B cell (primary cell): ENCODE results near the gene IRF2BP1. TPM values are rescaled to one million over a fixed set of nuclear protein-coding genes. Genes with fewer than 3 reads are reported as not detected.
"Not testable (repeated sequence)": the region's sequence is repeated elsewhere in the genome, so short reads cannot be mapped to it uniquely, and the experiment has no call there.

Experiments used
- ATAC-seq: fragments of 200-7000 bp; cut with Tn5 transposase; one replicate; pipeline ENCODE4 v1.10.0; 2021; ENCODE audit warnings: low read depth, mild to moderate bottlenecking, moderate number of reproducible peaks, moderate library complexity
- CTCF ChIA-PET: fragments of 350-600 bp; sonication (Branson Sonifier 250); formaldehyde crosslinking; loops from one replicate; lab custom pipeline; 2021; ENCODE audit warnings: antibody characterized with exemption, inconsistent platforms; lab: Charles Lee
- POLR2A ChIA-PET: fragments of 350-600 bp; sonication (Branson Sonifier 250); formaldehyde crosslinking; loops from one replicate; lab custom pipeline; 2021; ENCODE audit warnings: antibody characterized with exemption; lab: Charles Lee
- DNase-seq: peaks from one replicate; pipeline ENCODE4 v3.0.0; 2013
- H2AFZ ChIP-seq: 2 replicates; pipeline ENCODE4 v1.6.1; 2012; ENCODE audit warnings: mild to moderate bottlenecking, low read depth, low read length; ENCODE audit not compliant: insufficient read depth, poor library complexity, severe bottlenecking
- H3K27ac ChIP-seq, 2 donors: 1 replicate in 1 of 2; 2 replicates in 1 of 2; pipeline ENCODE4 v1.5.1; 2012 to 2013; ENCODE audit warnings: low read length in 2 of 2, mild to moderate bottlenecking in 2 of 2, moderate library complexity in 1 of 2
- H3K27me3 ChIP-seq, 4 experiments: fragments of 200-600 bp in 1 of 4; sonication (generic) in 1 of 4; replicated peaks in 1 of 4; 1 replicate in 2 of 4; 2 replicates in 2 of 4; pipeline versions ENCODE4 v1.6.1 to v1.7.0; 2013 to 2016; ENCODE audit warnings: low read length in 3 of 4, mild to moderate bottlenecking in 2 of 4, mixed read lengths in 1 of 4, moderate library complexity in 1 of 4; ENCODE audit not compliant: insufficient read depth in 4 of 4, control insufficient read depth in 3 of 4; ENCODE audit errors: control extremely low read depth in 1 of 4
- H3K36me3 ChIP-seq, 2 experiments: replicated peaks in 1 of 2; 1 replicate in 1 of 2; 2 replicates in 1 of 2; pipeline versions ENCODE4 v1.6.1 to v1.7.1; 2013; ENCODE audit warnings: low read length in 1 of 2; ENCODE audit not compliant: insufficient read depth in 2 of 2, control insufficient read depth in 1 of 2; ENCODE audit errors: control extremely low read depth in 1 of 2, extremely low read depth in 1 of 2
- H3K4me1 ChIP-seq, 2 donors: fragments of 200-600 bp in 1 of 2; sonication (generic) in 1 of 2; 1 replicate in 1 of 2; 2 replicates in 1 of 2; pipeline versions ENCODE4 v1.5.1 to v1.6.1; 2013 to 2017; ENCODE audit warnings: low read length in 2 of 2; ENCODE audit not compliant: control insufficient read depth in 2 of 2, insufficient read depth in 2 of 2
- H3K4me2 ChIP-seq: replicated peaks from 2 replicates; pipeline ENCODE3; 2012; ENCODE audit warnings: mild to moderate bottlenecking, low read depth, low read length; ENCODE audit not compliant: poor library complexity, severe bottlenecking
- H3K4me3 ChIP-seq, 5 experiments: fragments of 200-600 bp in 1 of 5; sonication (generic) in 1 of 5; 1 replicate in 3 of 5; 2 replicates in 2 of 5; pipeline versions ENCODE4 v1.5.1 to v1.7.0; 2011 to 2016; ENCODE audit warnings: low read length in 4 of 5, mild to moderate bottlenecking in 4 of 5, low read depth in 2 of 5, control low read depth in 1 of 5, moderate library complexity in 1 of 5; ENCODE audit not compliant: insufficient read depth in 1 of 5; ENCODE audit errors: control extremely low read depth in 1 of 5, extremely low read depth in 1 of 5
- H3K79me2 ChIP-seq: fragments of 200-600 bp; sonication (generic); one replicate; pipeline ENCODE4 v1.6.0; 2016; ENCODE audit warnings: low read length; ENCODE audit not compliant: control insufficient read depth, insufficient read depth
- H3K9ac ChIP-seq: fragments of 200-600 bp; sonication (generic); 2 replicates; pipeline ENCODE4 v1.6.1; 2017; ENCODE audit warnings: mild to moderate bottlenecking, low read length, moderate library complexity
- H3K9me3 ChIP-seq, 3 donors: one replicate each; pipeline versions ENCODE4 v1.6.1 to v1.7.1; 2013; ENCODE audit warnings: low read length in 2 of 3; ENCODE audit not compliant: control insufficient read depth in 2 of 3, insufficient read depth in 1 of 3; ENCODE audit errors: control extremely low read depth in 1 of 3
- H4K20me1 ChIP-seq: 2 replicates; pipeline ENCODE4 v1.6.0; 2012; ENCODE audit warnings: mild to moderate bottlenecking, low read length; ENCODE audit not compliant: insufficient read depth, control insufficient read depth, poor library complexity, severe bottlenecking
- H3K27ac Mint-ChIP-seq: one replicate; pipeline ENCODE4 v1.8.0; 2021; ENCODE audit warnings: mixed read lengths
- H3K27me3 Mint-ChIP-seq: one replicate; pipeline ENCODE4 v1.8.0; 2021; ENCODE audit warnings: mixed read lengths
- H3K4me1 Mint-ChIP-seq: one replicate; pipeline ENCODE4 v1.8.0; 2021; ENCODE audit warnings: mixed read lengths
- H3K4me3 Mint-ChIP-seq: one replicate; pipeline ENCODE4 v1.8.0; 2021; ENCODE audit warnings: mixed read lengths
- H3K9me3 Mint-ChIP-seq: one replicate; pipeline ENCODE4 v1.8.0; 2022; ENCODE audit warnings: mixed read lengths; ENCODE audit not compliant: insufficient read depth
- EZH2 ChIP-seq: IDR thresholded peaks from 2 replicates; pipeline ENCODE4 v1.6.1; 2012; ENCODE audit warnings: borderline replicate concordance, low read depth, mild to moderate bottlenecking, moderate library complexity, low read length; ENCODE audit not compliant: insufficient read depth, poor library complexity, severe bottlenecking
- WGBS: methylation state at CpG from one replicate; pipeline ENCODE4 v1.1.5; 2013; ENCODE audit warnings: missing lambda C conversion rate; ENCODE audit not compliant: insufficient coverage; 5-methylcytosine and 5-hydroxymethylcytosine counted together
- intact Hi-C: fragments of 100-400 bp; cut with micrococcal nuclease; formaldehyde crosslinking; loops from one replicate; pipeline ENCODE4 v1.10.0; 2022
- polyA plus RNA-seq: library from polyadenylated mRNA; depleted of rRNA; stranded (reverse); fragments of >200 nt; gene quantifications from 2 replicates; pipeline ENCODE4 v1.2.3, GENCODE V29; 2012
- total RNA-seq, 2 donors: library from RNA; stranded (reverse); fragments of 120-200 nt in 1 of 2; gene quantifications; 1 replicate in 1 of 2; 2 replicates in 1 of 2; pipeline versions ENCODE4 v1.2.3 to v1.2.4, GENCODE V29; 2013 to 2022
- TF ChIP-seq, protein P1 (sequence below): fragments of 200-600 bp; IDR thresholded peaks from one replicate; pipeline ENCODE4 v1.8.0; 2022; ENCODE audit warnings: antibody characterized with exemption, mild to moderate bottlenecking

The IRF2BP1 gene
- total and polyA plus RNA-seq, 2 donors (not counting 1 experiment from before 2014, with no cell fraction given) = 14.9 to 33.9 TPM

DNA sequence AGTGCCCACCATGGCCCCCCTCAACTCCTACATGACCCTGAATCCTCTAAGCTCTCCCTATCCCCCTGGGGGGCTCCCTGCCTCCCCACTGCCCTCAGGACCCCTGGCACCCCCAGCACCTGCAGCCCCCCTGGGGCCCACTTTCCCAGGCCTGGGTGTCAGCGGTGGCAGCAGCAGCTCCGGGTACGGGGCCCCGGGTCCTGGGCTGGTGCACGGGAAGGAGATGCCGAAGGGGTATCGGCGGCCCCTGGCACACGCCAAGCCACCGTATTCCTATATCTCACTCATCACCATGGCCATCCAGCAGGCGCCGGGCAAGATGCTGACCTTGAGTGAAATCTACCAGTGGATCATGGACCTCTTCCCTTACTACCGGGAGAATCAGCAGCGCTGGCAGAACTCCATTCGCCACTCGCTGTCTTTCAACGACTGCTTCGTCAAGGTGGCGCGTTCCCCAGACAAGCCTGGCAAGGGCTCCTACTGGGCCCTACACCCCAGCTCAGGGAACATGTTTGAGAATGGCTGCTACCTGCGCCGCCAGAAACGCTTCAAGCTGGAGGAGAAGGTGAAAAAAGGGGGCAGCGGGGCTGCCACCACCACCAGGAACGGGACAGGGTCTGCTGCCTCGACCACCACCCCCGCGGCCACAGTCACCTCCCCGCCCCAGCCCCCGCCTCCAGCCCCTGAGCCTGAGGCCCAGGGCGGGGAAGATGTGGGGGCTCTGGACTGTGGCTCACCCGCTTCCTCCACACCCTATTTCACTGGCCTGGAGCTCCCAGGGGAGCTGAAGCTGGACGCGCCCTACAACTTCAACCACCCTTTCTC lies 13.6 kb downstream of the IRF2BP1 start:
- Histone ChIP-seq H3K36me3 (no peaks in the 10 kb centered on the region), H3K4me1 (peaks cover 10 to 13% of the 10 kb centered on the region in 2 donors), H3K79me2 (no peaks in the 10 kb centered on the region), H3K4me2 (no peak overlapping the region), H3K4me3 (no peak overlapping the region), H3K9ac (no peak overlapping the region), H2AFZ (no peak overlapping the region), H4K20me1 (no peaks in the 10 kb centered on the region), H3K27ac (no peak overlapping the region), H3K27me3 (peaks cover 0 to 23% (median 10%) of the 10 kb centered on the region in 4 experiments), H3K9me3 (no peaks in the 10 kb centered on the region)
- ATAC-seq (no peak), DNase-seq (no peak)
- intact Hi-C loops = no loop called here
- WGBS = 97% methylated on average over 29 of the region's 34 CpGs
- Mint-ChIP-seq H3K4me1 (peaks cover 9% of the 10 kb centered on the region), H3K4me3 (no peak overlapping the region), H3K9me3 (no peaks in the 10 kb centered on the region), H3K27ac (no peak overlapping the region), H3K27me3 (peaks cover 26% of the 10 kb centered on the region)
- TF ChIP-seq, protein P1, sequence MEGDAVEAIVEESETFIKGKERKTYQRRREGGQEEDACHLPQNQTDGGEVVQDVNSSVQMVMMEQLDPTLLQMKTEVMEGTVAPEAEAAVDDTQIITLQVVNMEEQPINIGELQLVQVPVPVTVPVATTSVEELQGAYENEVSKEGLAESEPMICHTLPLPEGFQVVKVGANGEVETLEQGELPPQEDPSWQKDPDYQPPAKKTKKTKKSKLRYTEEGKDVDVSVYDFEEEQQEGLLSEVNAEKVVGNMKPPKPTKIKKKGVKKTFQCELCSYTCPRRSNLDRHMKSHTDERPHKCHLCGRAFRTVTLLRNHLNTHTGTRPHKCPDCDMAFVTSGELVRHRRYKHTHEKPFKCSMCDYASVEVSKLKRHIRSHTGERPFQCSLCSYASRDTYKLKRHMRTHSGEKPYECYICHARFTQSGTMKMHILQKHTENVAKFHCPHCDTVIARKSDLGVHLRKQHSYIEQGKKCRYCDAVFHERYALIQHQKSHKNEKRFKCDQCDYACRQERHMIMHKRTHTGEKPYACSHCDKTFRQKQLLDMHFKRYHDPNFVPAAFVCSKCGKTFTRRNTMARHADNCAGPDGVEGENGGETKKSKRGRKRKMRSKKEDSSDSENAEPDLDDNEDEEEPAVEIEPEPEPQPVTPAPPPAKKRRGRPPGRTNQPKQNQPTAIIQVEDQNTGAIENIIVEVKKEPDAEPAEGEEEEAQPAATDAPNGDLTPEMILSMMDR = no peak
- TF ChIP-seq EZH2 = no peak
- ChIA-PET CTCF (no interaction called here), POLR2A (no interaction called here)

DNA sequence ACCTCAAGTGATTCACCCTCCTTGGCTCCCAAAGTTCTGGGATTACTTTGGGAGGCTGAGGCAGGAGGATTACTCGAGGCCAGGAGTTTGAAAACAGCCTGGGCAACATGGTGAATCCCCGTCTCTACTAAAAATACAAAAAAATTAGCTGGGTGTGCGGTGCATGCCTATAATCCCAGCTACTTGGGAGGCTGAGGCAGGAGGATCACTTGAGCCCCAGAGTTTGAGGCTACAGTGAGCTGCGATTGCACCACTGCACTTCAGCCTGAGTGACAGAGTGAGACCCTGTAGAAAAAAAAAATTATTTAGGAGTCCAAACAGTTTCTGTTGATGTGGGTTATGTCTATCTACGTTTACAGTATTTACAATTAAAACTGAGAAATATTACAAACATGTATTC lies 15.1 kb downstream of the IRF2BP1 start:
- Histone ChIP-seq H3K9me3 (no peaks in the 10 kb centered on the region), H3K27me3 (peaks cover 0 to 8% (median 3%) of the 10 kb centered on the region in 4 experiments), H3K4me2 (no peak overlapping the region), H3K79me2 (no peaks in the 10 kb centered on the region), H3K4me3 (no peak overlapping the region), H3K4me1 (no peaks in the 10 kb centered on the region), H3K9ac (no peak overlapping the region), H3K27ac (no peak overlapping the region), H3K36me3 (no peaks in the 10 kb centered on the region), H2AFZ (no peak overlapping the region), H4K20me1 (no peaks in the 10 kb centered on the region)
- Mint-ChIP-seq H3K9me3 (no peaks in the 10 kb centered on the region), H3K4me3 (no peak overlapping the region), H3K27me3 (peaks cover 15% of the 10 kb centered on the region), H3K4me1 (no peaks in the 10 kb centered on the region), H3K27ac (no peak overlapping the region)
- ChIA-PET CTCF (interaction anchor here (2.3 kb wide), 1 partner anchor 11 kb away, joined by 6 read pairs; no protein-coding TSS in a partner anchor), POLR2A (no interaction called here)
- intact Hi-C loops = no loop called here
- TF ChIP-seq, protein P1 = no peak
- ATAC-seq = no peak
- 95% methylated on average over 2 of the region's 5 CpGs for WGBS
- DNase-seq = no peak

DNA sequence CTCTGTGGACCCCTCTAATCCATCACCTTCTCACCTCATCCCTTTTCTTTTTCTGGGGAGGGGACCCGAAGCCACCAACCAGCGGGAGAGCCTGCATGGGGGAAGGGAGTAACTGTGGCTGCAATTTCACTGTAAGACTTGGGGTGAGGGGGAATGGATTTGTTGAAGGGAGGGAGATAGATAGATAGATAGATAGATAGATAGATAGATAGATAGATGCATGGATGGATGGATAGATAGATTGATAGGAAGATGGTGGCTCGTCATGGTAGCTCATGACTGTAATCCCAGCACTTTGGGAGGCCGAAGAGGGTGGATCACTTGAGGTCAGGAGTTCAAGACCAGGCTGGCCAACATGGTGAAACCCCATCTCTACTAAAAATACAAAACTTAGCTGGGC lies 18.7 kb downstream of the IRF2BP1 start:
- H3K9me3 Mint-ChIP-seq, H3K79me2 ChIP-seq, H3K36me3 ChIP-seq, H3K4me2 ChIP-seq, H3K4me3 Mint-ChIP-seq, DNase-seq, H3K4me3 ChIP-seq, H3K9me3 ChIP-seq, H3K27ac ChIP-seq, intact Hi-C loops, ATAC-seq, H3K27ac Mint-ChIP-seq, POLR2A ChIA-PET, H3K9ac ChIP-seq, H4K20me1 ChIP-seq, H2AFZ ChIP-seq: not testable (repeated sequence)
- Mint-ChIP-seq H3K27me3 (peaks cover 10% of the 10 kb centered on the region), H3K4me1 (peaks cover 18% of the 10 kb centered on the region)
- H3K4me1 ChIP-seq = peaks cover 16% of the 10 kb centered on the region in 2 donors
- 80% methylated on average over 1 of the region's 4 CpGs for WGBS
- CTCF ChIA-PET = interaction anchor here (0.5 to 0.7 kb wide), 2 partner anchors 9 to 13 kb away, joined by 4 to 5 read pairs; no protein-coding TSS in a partner anchor
- peaks cover 0 to 17% (median 6%) of the 10 kb centered on the region in 4 experiments for H3K27me3 ChIP-seq
